HG03066 (cell line): ENCODE measurements around the gene DTNB.
"Not testable (repeated sequence)": the region's sequence is repeated elsewhere in the genome, so short reads cannot be mapped to it uniquely, and the experiment has no call there.

Source experiments
- ATAC-seq: cut with Tn5 transposase; IDR thresholded peaks from one replicate; pipeline ENCODE4 v1.9.1; 2021; ENCODE audit warnings: low read depth; ENCODE audit not compliant: unreplicated experiment

DTNB gene

GRCh38 chr2:25549571-25549970 lies 123.8 kb downstream of the DTNB start:
- ATAC-seq, result not testable (repeated sequence)

GRCh38 chr2:25548601-25549000 lies 124.8 kb downstream of the DTNB start:
- no peak for ATAC-seq

- no peak for ATAC-seq
Measured at GRCh38 chr2:25546852-25547251, 126.5 kb downstream of the DTNB start.

- ATAC-seq, result no peak
Measured at GRCh38 chr2:25545899-25546298, 127.5 kb downstream of the DTNB start.

- ATAC-seq, result no peak
Measured at GRCh38 chr2:25544445-25544844, 128.9 kb downstream of the DTNB start.

GRCh38 chr2:25543939-25544338 lies 129.4 kb downstream of the DTNB start:
- no peak for ATAC-seq

- no peak for ATAC-seq
Measured at GRCh38 chr2:25541378-25541777, 132.0 kb downstream of the DTNB start.

- no peak for ATAC-seq
Measured at GRCh38 chr2:25539136-25539535, 134.2 kb downstream of the DTNB start.

- no peak for ATAC-seq
Measured at GRCh38 chr2:25537526-25537925, 135.9 kb downstream of the DTNB start.

- ATAC-seq, result not testable (repeated sequence)
Measured at GRCh38 chr2:25535411-25536289, 137.7 kb downstream of the DTNB start.

GRCh38 chr2:25534937-25535336 lies 138.4 kb downstream of the DTNB start:
- ATAC-seq, result not testable (repeated sequence)

- no peak for ATAC-seq
Measured at GRCh38 chr2:25534455-25534854, 138.9 kb downstream of the DTNB start.

GRCh38 chr2:25533771-25534170 lies 139.6 kb downstream of the DTNB start:
- not testable (repeated sequence) for ATAC-seq

- ATAC-seq, result no peak
Measured at GRCh38 chr2:25532521-25532920, 140.9 kb downstream of the DTNB start.

- no peak for ATAC-seq
Measured at GRCh38 chr2:25529034-25529433, 144.3 kb downstream of the DTNB start.

GRCh38 chr2:25528173-25528572 lies 145.2 kb downstream of the DTNB start:
- no peak for ATAC-seq

- peak; percentile 76 for ATAC-seq
Measured at GRCh38 chr2:25524507-25524906, 148.9 kb downstream of the DTNB start.

- no peak for ATAC-seq
Measured at GRCh38 chr2:25523060-25523459, 150.3 kb downstream of the DTNB start.

- ATAC-seq, result peak; percentile 49
Measured at GRCh38 chr2:25521665-25522387, 151.6 kb downstream of the DTNB start.

GRCh38 chr2:25521126-25521525 lies 152.3 kb downstream of the DTNB start:
- no peak for ATAC-seq

GRCh38 chr2:25517701-25518100 lies 155.7 kb downstream of the DTNB start:
- ATAC-seq, result no peak
